Transverse colon (tissue), 4 donors: ENCODE measurements around the gene CNBD2. TPM values are rescaled to one million over a fixed set of nuclear protein-coding genes. Genes with fewer than 3 reads are reported as not detected.

Experiments used
- small RNA-seq, 4 donors: library from RNA; depleted of rRNA; stranded (forward); fragments of <200 nt; gene quantifications; one replicate each; pipeline ENCODE3, GENCODE V24; 2016
- total RNA-seq, 4 donors: library from RNA; depleted of rRNA; stranded (reverse); fragments of >200 nt; gene quantifications; one replicate each; pipeline ENCODE4 v1.1.0, GENCODE V29; 2016

Gene CNBD2
- total RNA-seq, 4 donors from 2014 or later = 6.2 to 9.4 (median 7.8) TPM; not detected in 1

Small RNA genes lying within 50 kb of the gene (small RNA-seq; reads per million reads assigned to genes)
- gene RNU6-937P = 0 reads per million in 4 donors

Other genes starting within 250 kb of the CNBD2 start
- 100 to 1,000 TPM; 264 to 721 (median 416) TPM for gene RBM39, start 226.3 kb upstream of the CNBD2 start, total RNA-seq
- 10 to 100 TPM; 20.6 to 88.6 (median 43.1) TPM for gene PHF20, start 196.6 kb upstream of the CNBD2 start, total RNA-seq
- 100 to 1,000 TPM in 3 of 4 donors, 10 to 100 TPM in 1; 80.8 to 152 (median 109) TPM for gene SCAND1, start 14.1 kb upstream of the CNBD2 start, total RNA-seq
- 100 to 1,000 TPM in 1 of 4 donors, 10 to 100 TPM in 3; 36.4 to 167 (median 79.4) TPM for gene EPB41L1, start 186.2 kb downstream of the CNBD2 start, total RNA-seq